ENCODE measurements around the gene BRMS1.

BRMS1 gene

DNA sequence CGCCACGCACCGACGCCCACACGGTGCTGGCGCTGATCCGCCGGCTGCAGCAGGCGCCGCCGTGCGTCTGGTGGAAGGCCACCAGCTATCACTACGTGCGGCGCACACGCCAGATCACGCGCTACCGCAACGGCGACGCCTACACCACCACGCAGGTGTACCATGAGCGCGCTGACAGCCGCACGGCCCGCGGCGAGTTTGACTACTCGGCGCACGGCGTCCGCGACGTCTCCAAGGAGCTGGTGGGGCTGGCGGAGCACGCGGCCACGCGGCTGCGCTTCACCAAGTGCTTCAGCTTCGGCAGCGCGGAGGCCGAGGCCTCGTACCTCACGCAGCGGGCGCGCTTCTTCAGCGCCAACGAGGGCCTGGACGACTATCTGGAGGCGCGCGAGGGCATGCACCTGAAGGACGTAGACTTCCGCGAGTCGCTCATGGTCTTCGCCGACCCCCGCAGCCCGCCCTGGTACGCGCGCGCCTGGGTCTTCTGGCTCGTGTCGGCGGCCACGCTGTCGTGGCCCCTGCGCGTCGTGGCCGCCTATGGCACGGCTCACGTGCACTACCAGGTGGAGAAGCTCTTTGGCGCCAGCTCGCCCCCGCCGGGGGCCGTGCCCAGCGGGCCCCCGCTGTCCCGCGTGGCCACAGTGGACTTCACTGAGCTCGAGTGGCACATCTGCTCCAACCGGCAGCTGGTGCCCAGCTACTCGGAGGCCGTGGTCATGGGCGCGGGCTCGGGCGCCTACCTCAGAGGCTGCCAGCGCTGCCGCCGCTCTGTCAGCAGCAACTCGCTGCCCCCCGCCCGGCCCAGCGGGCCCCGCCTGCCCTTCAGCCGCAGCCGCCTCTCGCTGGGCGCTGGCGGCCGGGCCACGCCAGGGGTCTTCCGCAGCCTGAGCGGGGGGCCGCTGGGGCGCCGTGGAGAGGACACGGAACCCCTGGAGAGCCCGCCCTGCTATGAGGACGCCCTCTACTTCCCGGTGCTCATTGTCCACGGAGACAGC is 50.0 kb downstream of the BRMS1 start:
- TF ChIP-seq ZFX (IDR thresholded peaks at IDR 0.05; ENCODE audit: borderline replicate concordance) = no peak
- TF ChIP-seq, protein P1, sequence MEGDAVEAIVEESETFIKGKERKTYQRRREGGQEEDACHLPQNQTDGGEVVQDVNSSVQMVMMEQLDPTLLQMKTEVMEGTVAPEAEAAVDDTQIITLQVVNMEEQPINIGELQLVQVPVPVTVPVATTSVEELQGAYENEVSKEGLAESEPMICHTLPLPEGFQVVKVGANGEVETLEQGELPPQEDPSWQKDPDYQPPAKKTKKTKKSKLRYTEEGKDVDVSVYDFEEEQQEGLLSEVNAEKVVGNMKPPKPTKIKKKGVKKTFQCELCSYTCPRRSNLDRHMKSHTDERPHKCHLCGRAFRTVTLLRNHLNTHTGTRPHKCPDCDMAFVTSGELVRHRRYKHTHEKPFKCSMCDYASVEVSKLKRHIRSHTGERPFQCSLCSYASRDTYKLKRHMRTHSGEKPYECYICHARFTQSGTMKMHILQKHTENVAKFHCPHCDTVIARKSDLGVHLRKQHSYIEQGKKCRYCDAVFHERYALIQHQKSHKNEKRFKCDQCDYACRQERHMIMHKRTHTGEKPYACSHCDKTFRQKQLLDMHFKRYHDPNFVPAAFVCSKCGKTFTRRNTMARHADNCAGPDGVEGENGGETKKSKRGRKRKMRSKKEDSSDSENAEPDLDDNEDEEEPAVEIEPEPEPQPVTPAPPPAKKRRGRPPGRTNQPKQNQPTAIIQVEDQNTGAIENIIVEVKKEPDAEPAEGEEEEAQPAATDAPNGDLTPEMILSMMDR (IDR thresholded peaks at IDR 0.05) = no peak
- H3K27ac ChIP-seq = no peak overlapping the region

DNA sequence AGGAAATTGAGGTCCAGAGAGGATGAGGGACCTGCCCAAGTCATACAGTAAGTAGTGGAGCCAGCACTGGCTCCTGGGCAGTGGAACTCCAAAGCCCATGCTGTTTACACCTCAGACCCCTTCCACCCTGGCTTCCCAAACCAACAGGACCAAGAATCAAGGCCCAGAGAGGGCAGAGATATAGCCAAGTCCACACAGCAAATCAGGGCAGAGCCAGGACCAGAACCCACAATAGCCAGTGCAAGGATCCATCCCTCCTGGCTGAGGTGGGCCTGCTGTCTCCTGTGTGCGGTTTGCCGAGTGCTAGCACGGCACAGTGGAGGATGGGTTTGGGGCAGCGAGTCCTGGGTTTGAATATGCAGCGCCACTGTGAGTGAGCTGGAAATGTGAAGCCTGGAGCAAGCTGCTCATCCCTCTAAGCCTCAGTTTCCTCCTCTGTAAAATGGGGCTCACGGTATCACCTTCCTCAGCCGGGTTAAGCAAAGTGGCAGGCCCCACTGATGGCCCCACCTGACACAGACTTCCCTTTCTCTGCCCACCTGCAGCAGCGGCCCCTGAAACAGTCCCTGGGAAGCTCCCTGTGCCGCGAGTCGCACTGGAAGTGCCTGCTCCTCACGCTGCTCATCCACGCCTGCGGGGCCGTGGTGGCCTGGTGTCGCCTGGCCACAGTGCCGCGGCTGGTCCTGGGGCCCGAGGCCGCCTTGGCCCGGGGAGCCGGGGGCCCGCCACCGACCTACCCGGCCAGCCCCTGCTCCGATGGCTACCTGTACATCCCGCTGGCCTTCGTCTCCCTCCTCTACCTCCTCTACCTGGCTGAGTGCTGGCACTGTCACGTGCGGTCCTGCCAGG is 50.9 kb downstream of the BRMS1 start:
- H3K27ac ChIP-seq = no peak overlapping the region

DNA sequence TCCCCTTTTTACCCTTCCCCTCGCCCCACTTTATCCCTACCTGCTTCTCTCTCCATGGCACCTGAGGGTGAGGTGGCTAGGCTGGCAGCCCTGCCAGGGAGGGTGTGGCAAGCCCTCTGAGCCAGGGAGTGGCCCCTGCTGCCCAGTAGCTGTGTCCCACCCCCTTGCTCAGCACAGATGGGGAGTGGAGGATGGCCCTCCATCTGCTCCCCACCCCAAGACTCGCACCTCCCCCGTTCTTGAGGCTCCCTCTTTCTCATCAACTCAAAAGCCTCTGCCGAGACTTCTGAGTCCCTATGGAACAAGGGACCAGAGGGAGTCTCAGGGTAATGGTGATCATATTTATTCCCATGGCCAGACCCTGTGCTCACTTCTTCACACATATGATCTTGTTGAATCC is 51.6 kb downstream of the BRMS1 start:
- no peak overlapping the region for H3K27ac ChIP-seq
- no peak for TF ChIP-seq ZFX (IDR thresholded peaks at IDR 0.05; ENCODE audit: borderline replicate concordance)
- TF ChIP-seq, protein P1 (IDR thresholded peaks at IDR 0.05) = no peak

More for the DNA sequence above, 50.9 kb downstream of the BRMS1 start:
- TF ChIP-seq, protein P1 (IDR thresholded peaks at IDR 0.05) = no peak
- no peak for TF ChIP-seq ZFX (IDR thresholded peaks at IDR 0.05; ENCODE audit: borderline replicate concordance)

DNA sequence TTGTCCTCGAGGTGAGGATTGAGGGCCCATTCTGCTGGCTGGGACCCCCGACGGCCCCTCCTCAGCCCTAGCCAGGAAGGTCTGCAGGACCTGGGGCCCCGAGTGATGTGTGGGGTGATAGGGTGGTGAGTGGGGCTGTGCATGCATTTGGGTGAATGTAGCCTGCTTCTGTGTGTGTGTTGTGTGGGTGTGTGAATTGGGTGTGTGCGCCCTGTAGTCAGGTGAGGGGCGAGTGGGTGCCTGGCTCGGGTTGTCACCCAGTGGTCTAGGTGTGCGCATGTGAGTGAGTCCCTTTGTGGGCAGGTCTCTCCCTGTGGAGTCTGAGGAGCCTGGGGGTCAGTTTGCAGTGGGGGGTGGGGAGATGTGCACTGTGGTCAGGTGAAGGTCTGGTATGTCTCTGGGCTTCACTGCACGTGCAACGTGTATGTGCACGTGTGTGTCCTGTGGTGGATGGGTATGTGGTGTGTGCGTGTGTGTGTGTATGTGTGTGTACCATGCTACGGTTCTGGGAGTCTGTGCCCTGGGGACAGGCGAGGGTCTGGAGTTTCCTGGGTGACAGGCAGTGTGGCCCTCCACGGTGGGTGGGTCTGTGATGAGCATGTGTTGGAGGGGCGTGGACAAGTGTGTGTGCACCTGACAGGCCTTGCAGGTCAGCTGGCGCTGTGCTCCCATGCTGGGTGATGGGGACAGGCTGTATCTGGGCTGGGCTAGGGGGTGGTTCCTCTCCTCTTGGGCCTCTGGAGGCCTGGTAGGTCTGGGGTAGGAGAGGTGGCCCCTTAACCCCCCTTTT is 52.2 kb downstream of the BRMS1 start:
- TF ChIP-seq, protein P1 (IDR thresholded peaks at IDR 0.05) = no peak
- no peak for TF ChIP-seq ZFX (IDR thresholded peaks at IDR 0.05; ENCODE audit: borderline replicate concordance)

DNA sequence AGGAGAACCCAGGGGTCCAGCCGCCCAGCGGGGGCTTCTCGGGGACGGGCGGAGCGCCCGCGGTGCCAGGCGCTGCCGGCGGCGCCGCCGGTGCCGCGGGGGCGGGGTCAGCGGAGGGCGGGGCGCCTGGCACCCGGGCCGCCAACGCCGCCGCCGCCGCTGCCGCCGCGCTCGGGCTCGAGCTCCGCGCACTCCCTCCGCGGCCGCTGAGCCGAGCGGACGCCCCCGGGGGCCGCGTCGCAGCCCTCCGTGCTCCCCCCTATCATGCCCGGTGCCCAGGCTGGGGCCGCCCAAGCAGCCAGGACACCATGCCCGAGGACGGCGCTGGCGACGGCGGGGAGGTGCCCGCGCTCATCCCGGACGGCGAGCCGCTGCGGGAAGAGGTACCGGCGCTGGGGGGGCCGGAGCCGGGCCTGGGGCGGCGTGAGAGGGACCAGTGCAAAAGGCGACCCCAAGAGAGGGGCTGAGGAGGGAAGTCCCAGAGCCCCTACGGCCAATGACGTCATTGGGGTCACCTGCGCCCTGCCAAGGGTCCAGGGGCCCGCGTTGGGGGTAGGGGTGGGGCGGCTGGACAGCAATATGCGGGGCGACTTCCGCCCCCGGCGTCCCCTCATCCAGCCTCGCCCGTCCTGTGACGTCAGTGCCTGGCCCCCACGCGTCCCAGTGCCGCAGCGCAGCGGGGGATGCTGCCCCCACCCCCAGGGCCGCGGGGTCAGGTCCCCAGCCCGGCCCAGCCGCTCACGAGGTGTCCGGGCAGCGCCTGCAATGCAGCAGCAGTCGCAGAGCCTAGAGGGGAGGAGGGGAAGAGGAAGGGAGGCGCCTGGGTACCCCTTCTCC is 53.0 kb downstream of the BRMS1 start, which contains the start of gene TMEM151A:
TMEM151A (plus strand) TSS at position 189 of the 837 bp plus-strand sequence; CDS start at position 309, 120 bp downstream.
- peak within 1 kb of the TSS; percentile 94 for H3K27ac ChIP-seq
- no peak for TF ChIP-seq ZFX (IDR thresholded peaks at IDR 0.05; ENCODE audit: borderline replicate concordance)
- TF ChIP-seq, protein P1 (IDR thresholded peaks at IDR 0.05) = no peak

More for the DNA sequence above, 52.2 kb downstream of the BRMS1 start:
- no peak overlapping the region for H3K27ac ChIP-seq

DNA sequence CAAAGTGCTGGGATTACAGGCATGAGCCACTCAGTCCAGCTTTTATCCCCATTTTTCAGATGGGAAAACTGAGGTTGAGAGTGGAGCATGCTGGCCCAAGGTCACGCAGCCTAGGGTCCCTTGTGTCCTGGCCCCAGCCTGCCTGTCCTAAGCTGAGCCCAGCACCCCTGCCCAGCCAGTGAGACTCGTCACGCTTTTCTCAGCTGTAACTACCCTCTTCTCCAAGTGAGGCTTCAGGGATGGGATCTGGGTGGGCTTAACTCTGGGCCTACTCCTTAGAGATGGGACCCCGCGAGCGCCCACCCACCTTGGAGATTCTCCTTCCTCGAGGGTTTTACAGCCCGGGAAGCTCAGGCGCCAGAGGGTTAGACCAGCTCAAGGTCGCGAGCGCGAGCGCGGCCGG is 53.6 kb downstream of the BRMS1 start:
- no peak for TF ChIP-seq ZFX (IDR thresholded peaks at IDR 0.05; ENCODE audit: borderline replicate concordance)
- TF ChIP-seq, protein P1 (IDR thresholded peaks at IDR 0.05) = no peak
- peak overlapping the region; percentile 94 for H3K27ac ChIP-seq
